K562 (cell line): ENCODE measurements around the gene ZMYM4. TPM values are rescaled to one million over a fixed set of nuclear protein-coding genes. Genes with fewer than 3 reads are reported as not detected.

Experiments used
- ATF1 ChIP-seq, 2 experiments: fragments of 450-650 bp in 1 of 2; IDR thresholded peaks; 2 replicates each; pipeline ENCODE4 v1.6.1; 2016; ENCODE audit warnings: missing compliant biosample characterization in 1 of 2, missing genetic modification characterization in 1 of 2
- CBX2 ChIP-seq: fragments of 200-600 bp; sonication (generic); IDR thresholded peaks from one replicate; pipeline ENCODE4 v1.6.1; 2012; ENCODE audit warnings: mild to moderate bottlenecking, low read length, inconsistent platforms; ENCODE audit not compliant: insufficient read depth, poor library complexity, severe bottlenecking
- CEBPG ChIP-seq, 3 experiments: fragments of 200-800 bp in 1 of 3; sonication (Bioruptor generic) in 1 of 3; sonication (generic) in 1 of 3; formaldehyde crosslinking in 1 of 3; IDR thresholded peaks in 2 of 3; conservative IDR thresholded peaks in 1 of 3; 2 replicates each; pipeline versions ENCODE4 v1.6.1 to v1.8.0; 2016 to 2022; ENCODE audit warnings: missing compliant biosample characterization in 2 of 3, missing genetic modification characterization in 2 of 3, mild to moderate bottlenecking in 1 of 3, missing genetic modification reagents in 1 of 3
- EZH2 ChIP-seq: IDR thresholded peaks from 2 replicates; pipeline ENCODE4 v1.6.1; 2012; ENCODE audit warnings: low read depth, mild to moderate bottlenecking, inconsistent platforms, low read length, borderline replicate concordance
- FOXK2 ChIP-seq, 2 experiments: fragments of 450-650 bp; IDR thresholded peaks in 1 of 2; conservative IDR thresholded peaks in 1 of 2; 2 replicates each; pipeline ENCODE4 v1.6.1; 2016; ENCODE audit warnings: low read depth in 2 of 2, mild to moderate bottlenecking in 1 of 2
- HDAC2 ChIP-seq: fragments of 450-650 bp; IDR thresholded peaks from 2 replicates; pipeline ENCODE4 v1.6.1; 2016; ENCODE audit warnings: mild to moderate bottlenecking
- HDAC6 ChIP-seq: IDR thresholded peaks from 2 replicates; pipeline ENCODE4 v1.6.1; 2012; ENCODE audit warnings: low read depth, mild to moderate bottlenecking, control low read depth, inconsistent platforms, low read length, moderate library complexity
- HEY1 ChIP-seq: fragments of 250-450 bp; sonication (Bioruptor Pico); IDR thresholded peaks from 2 replicates; pipeline ENCODE4 v1.5.0; 2020; ENCODE audit warnings: mild to moderate bottlenecking, moderate library complexity, borderline replicate concordance
- JUN ChIP-seq, 2 experiments: sonication (generic) in 1 of 2; formaldehyde crosslinking in 1 of 2; IDR thresholded peaks; 2 replicates each; pipeline versions ENCODE4 v1.6.1 to v1.8.0; 2012 to 2022; ENCODE audit warnings: borderline replicate concordance in 2 of 2, mild to moderate bottlenecking in 2 of 2, improper control_type of control experiment in 1 of 2, low read depth in 1 of 2, low read length in 1 of 2, missing genetic modification reagents in 1 of 2
- JUND ChIP-seq, 2 experiments: IDR thresholded peaks; 2 replicates in 1 of 2; 3 replicates in 1 of 2; pipeline ENCODE4 v1.6.1; 2011; ENCODE audit warnings: borderline replicate concordance in 2 of 2, low read depth in 2 of 2, low read length in 2 of 2, improper control_type of control experiment in 1 of 2, missing biosample characterization in 1 of 2, missing genetic modification characterization in 1 of 2, missing genetic modification reagents in 1 of 2
- MBD2 ChIP-seq: sonication (generic); IDR thresholded peaks from 2 replicates; pipeline ENCODE4 v1.6.1; 2016; ENCODE audit warnings: low read depth, borderline replicate concordance
- MIER1 ChIP-seq: fragments of 450-650 bp; IDR thresholded peaks from 2 replicates; pipeline ENCODE4 v1.6.1; 2016; ENCODE audit warnings: antibody characterized with exemption, mild to moderate bottlenecking, low read depth
- MTA3 ChIP-seq: fragments of 450-650 bp; formaldehyde crosslinking; IDR thresholded peaks from 2 replicates; pipeline ENCODE4 v1.6.1; 2017; ENCODE audit warnings: mild to moderate bottlenecking, borderline replicate concordance
- RBM39 ChIP-seq: fragments of 200-400 bp; formaldehyde crosslinking; optimal IDR thresholded peaks from 2 replicates; pipeline ENCODE3; 2018; ENCODE audit warnings: low read depth, low read length
- SMAD2 ChIP-seq: fragments of 150-350 bp; IDR thresholded peaks from 2 replicates; pipeline ENCODE4 v1.6.1; 2014; ENCODE audit warnings: low read depth, mild to moderate bottlenecking, low read length
- XRCC5 ChIP-seq: fragments of 200-400 bp; formaldehyde crosslinking; IDR thresholded peaks from 2 replicates; pipeline ENCODE4 v1.6.1; 2017; ENCODE audit warnings: low read depth, mild to moderate bottlenecking, low read length
- YBX1 ChIP-seq: fragments of 450-650 bp; IDR thresholded peaks from 2 replicates; pipeline ENCODE4 v1.7.1; 2016; ENCODE audit warnings: mild to moderate bottlenecking
- ZNF785 ChIP-seq: fragments of 250-450 bp; sonication (Bioruptor Pico); IDR thresholded peaks from 2 replicates; pipeline ENCODE4 v1.4.0; 2020; ENCODE audit warnings: mild to moderate bottlenecking
- polyA plus RNA-seq, 8 experiments: library from polyadenylated mRNA; depleted of rRNA in 4 of 8; stranded (reverse) in 5 of 8; unstranded in 3 of 8; fragments of >200 nt; fragmentation: Nextera tagmentation in 2 of 8; fragmentation: Illumina TruSeq in 1 of 8; extraction: Ambion mirVana in 2 of 8; extraction: Trizol in 1 of 8; gene quantifications; 2 replicates each; pipeline versions ENCODE4 v1.2.1 to v1.2.3, GENCODE V29; 2011 to 2014; ENCODE audit warnings: inconsistent platforms in 1 of 8, missing spikeins in 1 of 8
- total RNA-seq, 7 experiments: library from RNA; depleted of rRNA in 6 of 7; stranded (reverse); fragments of >200 nt in 6 of 7; fragmentation: Illumina TruSeq in 2 of 7; extraction: Trizol in 2 of 7; gene quantifications; 2 replicates each; pipeline versions ENCODE4 v1.2.1 to v1.2.3, GENCODE V29; 2011 to 2021; ENCODE audit warnings: low replicate concordance in 1 of 7
- TF ChIP-seq, protein P1 (sequence below): IDR thresholded peaks from 2 replicates; pipeline ENCODE4 v1.6.1; 2011; ENCODE audit not compliant: insufficient read length; ENCODE audit errors: extremely low read depth
- TF ChIP-seq, protein P2 (sequence below), 2 experiments: fragments of 450-650 bp; IDR thresholded peaks; 2 replicates each; pipeline ENCODE4 v1.6.1; 2018; ENCODE audit warnings: mild to moderate bottlenecking in 2 of 2, low read depth in 1 of 2; ENCODE audit not compliant: partially characterized antibody in 2 of 2
- TF ChIP-seq, protein P3 (sequence below): sonication (generic); formaldehyde crosslinking; IDR thresholded peaks from 2 replicates; pipeline ENCODE4 v1.8.0; 2022; ENCODE audit warnings: mild to moderate bottlenecking, missing genetic modification reagents

The ZMYM4 gene
- total and polyA plus RNA-seq, 9 of the 15 experiments (the other 6 are each of a cell fraction or from before 2014, with no cell fraction given) = 15.2 to 77.2 (median 63.3) TPM

DNA sequence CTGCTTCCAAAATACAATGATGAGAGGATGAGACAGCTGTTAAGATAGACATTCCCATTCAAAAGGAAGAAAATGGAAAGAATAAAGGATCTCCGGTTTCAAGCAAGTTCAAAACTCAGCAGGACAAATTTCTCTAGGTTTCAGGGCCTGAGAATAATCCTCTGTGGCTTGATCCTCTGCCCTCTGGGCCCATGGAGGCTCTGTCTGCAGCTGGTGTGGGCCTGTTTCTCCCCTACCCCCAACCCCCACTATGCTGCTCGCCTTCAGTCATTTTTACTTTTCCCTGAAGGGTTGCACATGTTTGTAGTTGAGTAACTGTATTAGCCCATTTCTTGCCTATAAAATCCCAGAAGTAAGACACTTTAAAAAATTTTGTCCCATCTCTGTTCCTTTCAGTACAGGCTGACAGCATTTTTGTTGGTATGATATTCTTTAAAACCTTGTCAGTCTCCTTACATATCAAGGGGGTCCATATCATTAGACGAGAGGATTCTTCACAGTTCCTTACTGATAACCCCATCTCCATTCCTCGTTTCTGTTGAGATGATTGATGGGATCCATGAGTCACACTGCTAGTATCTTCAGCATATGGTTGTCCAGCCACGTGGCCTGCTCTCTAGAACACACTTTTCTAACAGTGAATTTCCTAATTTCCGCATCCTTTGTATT lies 10.5 kb downstream of the ZMYM4 start (continued):
- TF ChIP-seq ATF1 (CRISPR knock-in tag; IDR thresholded peaks at IDR 0.05) (no peak), ATF1 (tag; IDR thresholded peaks at IDR 0.05) (peak; percentile 66), CBX2 (no peak), MIER1 (no peak; the same call in 1 of the 2 replicates), EZH2 (no peak), HDAC6 (no peak), JUN (IDR thresholded peaks at IDR 0.05; ENCODE audit: borderline replicate concordance, low read depth, low read length) (peak; percentile 99), JUN (CRISPR knock-in tag; IDR thresholded peaks at IDR 0.05; ENCODE audit: borderline replicate concordance) (no peak), YBX1 (no peak), FOXK2 (conservative IDR thresholded peaks at IDR 0.05 in 1 of 2, IDR thresholded peaks at IDR 0.05 in 1 of 2; ENCODE audit: low read depth in 2 of 2) (peak; percentile 15 to 46; a peak in 1 of 4 replicates), XRCC5 (no peak), JUND (IDR thresholded peaks at IDR 0.05; ENCODE audit: borderline replicate concordance, low read depth, low read length) (peak; percentile 100), JUND (tag; IDR thresholded peaks at IDR 0.05; ENCODE audit: borderline replicate concordance, low read depth, low read length) (peak; percentile 100), SMAD2 (no peak), HEY1 (CRISPR knock-in tag) (peak; percentile 84; the same call in 1 of the 2 replicates), CEBPG (CRISPR knock-in tag; IDR thresholded peaks at IDR 0.05) (no peak), CEBPG (tag; conservative IDR thresholded peaks at IDR 0.05 in 1 of 2, IDR thresholded peaks at IDR 0.05 in 1 of 2) (peak in 1 of 2 experiments; percentile 39; a peak in 1 of 4 replicates), MBD2 (peak; percentile 77), RBM39 (no peak), MTA3 (0 out of 2 replicates have a peak, but pooled peaks have one; percentile 52), HDAC2 (peak; percentile 92), ZNF785 (CRISPR knock-in tag) (no peak)
- TF ChIP-seq, protein P1, sequence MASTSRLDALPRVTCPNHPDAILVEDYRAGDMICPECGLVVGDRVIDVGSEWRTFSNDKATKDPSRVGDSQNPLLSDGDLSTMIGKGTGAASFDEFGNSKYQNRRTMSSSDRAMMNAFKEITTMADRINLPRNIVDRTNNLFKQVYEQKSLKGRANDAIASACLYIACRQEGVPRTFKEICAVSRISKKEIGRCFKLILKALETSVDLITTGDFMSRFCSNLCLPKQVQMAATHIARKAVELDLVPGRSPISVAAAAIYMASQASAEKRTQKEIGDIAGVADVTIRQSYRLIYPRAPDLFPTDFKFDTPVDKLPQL = no peak
- TF ChIP-seq, protein P2, sequence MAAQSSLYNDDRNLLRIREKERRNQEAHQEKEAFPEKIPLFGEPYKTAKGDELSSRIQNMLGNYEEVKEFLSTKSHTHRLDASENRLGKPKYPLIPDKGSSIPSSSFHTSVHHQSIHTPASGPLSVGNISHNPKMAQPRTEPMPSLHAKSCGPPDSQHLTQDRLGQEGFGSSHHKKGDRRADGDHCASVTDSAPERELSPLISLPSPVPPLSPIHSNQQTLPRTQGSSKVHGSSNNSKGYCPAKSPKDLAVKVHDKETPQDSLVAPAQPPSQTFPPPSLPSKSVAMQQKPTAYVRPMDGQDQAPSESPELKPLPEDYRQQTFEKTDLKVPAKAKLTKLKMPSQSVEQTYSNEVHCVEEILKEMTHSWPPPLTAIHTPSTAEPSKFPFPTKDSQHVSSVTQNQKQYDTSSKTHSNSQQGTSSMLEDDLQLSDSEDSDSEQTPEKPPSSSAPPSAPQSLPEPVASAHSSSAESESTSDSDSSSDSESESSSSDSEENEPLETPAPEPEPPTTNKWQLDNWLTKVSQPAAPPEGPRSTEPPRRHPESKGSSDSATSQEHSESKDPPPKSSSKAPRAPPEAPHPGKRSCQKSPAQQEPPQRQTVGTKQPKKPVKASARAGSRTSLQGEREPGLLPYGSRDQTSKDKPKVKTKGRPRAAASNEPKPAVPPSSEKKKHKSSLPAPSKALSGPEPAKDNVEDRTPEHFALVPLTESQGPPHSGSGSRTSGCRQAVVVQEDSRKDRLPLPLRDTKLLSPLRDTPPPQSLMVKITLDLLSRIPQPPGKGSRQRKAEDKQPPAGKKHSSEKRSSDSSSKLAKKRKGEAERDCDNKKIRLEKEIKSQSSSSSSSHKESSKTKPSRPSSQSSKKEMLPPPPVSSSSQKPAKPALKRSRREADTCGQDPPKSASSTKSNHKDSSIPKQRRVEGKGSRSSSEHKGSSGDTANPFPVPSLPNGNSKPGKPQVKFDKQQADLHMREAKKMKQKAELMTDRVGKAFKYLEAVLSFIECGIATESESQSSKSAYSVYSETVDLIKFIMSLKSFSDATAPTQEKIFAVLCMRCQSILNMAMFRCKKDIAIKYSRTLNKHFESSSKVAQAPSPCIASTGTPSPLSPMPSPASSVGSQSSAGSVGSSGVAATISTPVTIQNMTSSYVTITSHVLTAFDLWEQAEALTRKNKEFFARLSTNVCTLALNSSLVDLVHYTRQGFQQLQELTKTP (IDR thresholded peaks at IDR 0.05; ENCODE audit: low read depth in 1 of 2, partially characterized antibody in 2 of 2) = peak in 1 of 2 experiments; percentile 52
- TF ChIP-seq, protein P3, sequence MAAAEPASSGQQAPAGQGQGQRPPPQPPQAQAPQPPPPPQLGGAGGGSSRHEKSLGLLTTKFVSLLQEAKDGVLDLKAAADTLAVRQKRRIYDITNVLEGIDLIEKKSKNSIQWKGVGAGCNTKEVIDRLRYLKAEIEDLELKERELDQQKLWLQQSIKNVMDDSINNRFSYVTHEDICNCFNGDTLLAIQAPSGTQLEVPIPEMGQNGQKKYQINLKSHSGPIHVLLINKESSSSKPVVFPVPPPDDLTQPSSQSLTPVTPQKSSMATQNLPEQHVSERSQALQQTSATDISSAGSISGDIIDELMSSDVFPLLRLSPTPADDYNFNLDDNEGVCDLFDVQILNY (CRISPR knock-in tag) = no peak
